ENCODE measurements around the gene URB2.
"Not testable (repeated sequence)": the region's sequence is repeated elsewhere in the genome, so short reads cannot be mapped to it uniquely, and the experiment has no call there.

Gene URB2

DNA sequence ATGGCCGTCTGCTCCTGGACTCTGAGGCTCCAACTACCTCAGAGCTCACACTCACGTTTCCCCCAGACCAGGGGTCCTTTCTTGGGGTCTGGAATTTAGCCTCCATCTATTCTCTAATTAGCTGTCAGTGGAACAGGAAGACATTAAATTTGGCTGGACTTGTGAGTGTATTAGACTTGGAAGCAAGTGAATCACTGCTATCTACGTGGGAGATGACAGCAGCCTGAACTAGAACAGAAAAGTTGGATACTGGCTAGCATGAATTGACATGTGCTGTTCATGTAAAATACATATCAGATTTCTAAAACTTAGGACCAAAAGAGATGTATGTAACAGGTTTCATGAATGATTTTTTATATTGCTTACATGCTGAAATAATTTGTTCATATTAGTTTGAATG is 28.2 kb upstream of the URB2 start:
- no peaks in the 10 kb centered on the region for H3K9me3 Mint-ChIP-seq
- H3K4me3 Mint-ChIP-seq = no peak overlapping the region
- CTCF ChIA-PET = no interaction called here
- no peak for DNase-seq
- no peaks in the 10 kb centered on the region for H3K4me1 Mint-ChIP-seq
- no peaks in the 10 kb centered on the region for H3K27me3 Mint-ChIP-seq
- H3K27ac Mint-ChIP-seq = no peak overlapping the region
- peaks cover 53% of the 10 kb centered on the region for H3K36me3 Mint-ChIP-seq

DNA sequence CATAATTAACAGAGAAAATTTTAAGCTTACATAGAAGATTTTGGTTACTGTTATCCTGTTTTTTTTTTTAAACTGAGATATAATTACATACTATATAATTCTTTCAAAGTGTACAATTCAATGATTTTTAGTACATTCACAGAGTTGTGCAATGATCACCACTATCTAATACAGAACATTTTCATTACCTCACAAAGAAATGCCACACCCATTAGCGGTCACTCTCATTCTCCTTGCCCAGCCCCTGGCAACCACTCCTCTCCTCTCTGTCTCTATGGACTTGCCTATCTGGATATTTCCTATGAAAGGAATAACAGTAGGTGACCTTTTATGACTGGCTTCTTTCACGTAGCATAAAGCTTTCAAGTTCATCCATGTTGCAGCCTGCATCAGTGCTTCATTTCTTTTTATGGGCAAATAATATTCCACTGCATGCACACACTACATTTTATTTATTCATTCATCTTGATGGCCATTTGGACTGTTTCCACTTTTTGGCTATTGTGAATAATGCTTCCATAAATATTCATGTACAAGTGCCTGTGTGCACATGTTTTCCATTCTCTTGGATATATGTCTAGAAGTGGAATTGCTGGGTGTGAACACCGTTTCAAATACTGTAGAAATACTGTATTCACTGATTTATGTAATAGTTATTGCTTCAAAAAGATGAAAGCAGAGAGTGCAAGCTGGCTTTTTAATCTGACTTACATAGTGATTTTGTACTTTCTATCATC is 26.7 kb upstream of the URB2 start:
- H3K27ac Mint-ChIP-seq = no peak overlapping the region
- no peaks in the 10 kb centered on the region for H3K9me3 Mint-ChIP-seq
- no peaks in the 10 kb centered on the region for H3K4me1 Mint-ChIP-seq
- H3K27me3 Mint-ChIP-seq = no peaks in the 10 kb centered on the region
- peaks cover 47% of the 10 kb centered on the region for H3K36me3 Mint-ChIP-seq
- CTCF ChIA-PET = no interaction called here
- H3K4me3 Mint-ChIP-seq = no peak overlapping the region
- no peak for DNase-seq

DNA sequence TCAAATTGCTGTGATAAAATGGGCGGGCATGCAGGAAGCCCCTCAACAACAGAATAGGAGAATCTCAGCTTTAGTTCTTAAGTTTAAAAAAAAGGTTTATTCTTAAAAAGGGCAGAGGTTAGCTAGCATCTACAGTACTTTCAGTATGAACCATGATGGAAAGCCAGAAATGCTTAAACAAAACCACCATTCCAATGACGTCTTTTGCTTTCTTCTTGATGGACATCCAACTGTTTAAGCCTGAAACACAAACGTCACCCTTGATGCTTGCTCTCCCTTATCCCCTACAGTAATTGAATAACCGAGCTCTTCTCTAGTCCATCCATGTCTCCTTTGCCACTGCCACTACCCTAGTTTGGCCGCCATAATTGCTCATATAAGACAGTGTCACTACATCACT is 25.8 kb upstream of the URB2 start:
- peaks cover 45% of the 10 kb centered on the region for H3K36me3 Mint-ChIP-seq
- no peak overlapping the region for H3K27ac Mint-ChIP-seq
- H3K4me3 Mint-ChIP-seq = no peak overlapping the region
- H3K27me3 Mint-ChIP-seq = no peaks in the 10 kb centered on the region
- CTCF ChIA-PET = no interaction called here
- no peaks in the 10 kb centered on the region for H3K4me1 Mint-ChIP-seq
- no peaks in the 10 kb centered on the region for H3K9me3 Mint-ChIP-seq
- no peak for DNase-seq

GRCh38 chr1:229603371-229604005 is 22.6 kb upstream of the URB2 start:
- no peak overlapping the region for H3K4me3 Mint-ChIP-seq
- H3K27ac Mint-ChIP-seq = no peak overlapping the region
- H3K4me1 Mint-ChIP-seq = no peaks in the 10 kb centered on the region
- DNase-seq = no peak
- H3K27me3 Mint-ChIP-seq = no peaks in the 10 kb centered on the region
- H3K36me3 Mint-ChIP-seq = peaks cover 54% of the 10 kb centered on the region
- CTCF ChIA-PET = no interaction called here
- H3K9me3 Mint-ChIP-seq = no peaks in the 10 kb centered on the region

GRCh38 chr1:229607370-229607769 is 18.7 kb upstream of the URB2 start:
- Mint-ChIP-seq H3K9me3 (no peaks in the 10 kb centered on the region), H3K27ac (no peak overlapping the region), H3K27me3 (no peaks in the 10 kb centered on the region), H3K4me3 (no peak overlapping the region), H3K4me1 (no peaks in the 10 kb centered on the region), H3K36me3 (peaks cover 57% of the 10 kb centered on the region)
- CTCF ChIA-PET = interaction anchor here (0.6 kb wide), 1 partner anchor 223 kb away, joined by 3 read pairs; no protein-coding TSS in a partner anchor
- no peak for DNase-seq

DNA sequence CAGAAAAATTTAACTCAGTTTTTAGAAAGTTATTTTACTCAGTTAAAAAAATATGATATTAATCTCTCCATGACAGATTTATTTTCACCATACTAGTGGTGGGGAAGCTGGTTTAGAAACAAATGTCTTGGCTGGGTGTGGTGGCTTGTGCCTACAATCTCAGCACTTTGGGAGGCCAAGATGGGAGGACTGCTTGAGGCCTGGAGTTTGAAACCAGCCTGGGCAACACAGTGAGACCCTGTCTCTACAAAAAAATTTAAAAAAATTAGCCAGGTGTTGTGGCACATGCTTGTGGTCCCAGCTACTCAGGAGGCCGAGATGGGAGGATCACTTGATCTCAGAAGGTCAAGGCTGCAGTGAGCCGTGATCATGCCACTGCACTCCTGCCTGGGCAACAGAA is 17.5 kb upstream of the URB2 start:
- no peaks in the 10 kb centered on the region for H3K4me1 Mint-ChIP-seq
- DNase-seq = no peak
- H3K4me3 Mint-ChIP-seq = no peak overlapping the region
- CTCF ChIA-PET = no interaction called here
- H3K27ac Mint-ChIP-seq = no peak overlapping the region
- H3K36me3 Mint-ChIP-seq = peaks cover 56% of the 10 kb centered on the region
- no peaks in the 10 kb centered on the region for H3K9me3 Mint-ChIP-seq
- H3K27me3 Mint-ChIP-seq = no peaks in the 10 kb centered on the region

- H3K36me3 Mint-ChIP-seq = peaks cover 29% of the 10 kb centered on the region
- H3K4me3 Mint-ChIP-seq = no peak overlapping the region
- no peak for DNase-seq
- H3K9me3 Mint-ChIP-seq = no peaks in the 10 kb centered on the region
- CTCF ChIA-PET = no interaction called here
- peak overlapping the region; percentile 30 for H3K27ac Mint-ChIP-seq
- H3K4me1 Mint-ChIP-seq = peaks cover 5% of the 10 kb centered on the region
- H3K27me3 Mint-ChIP-seq = no peaks in the 10 kb centered on the region
Observed at GRCh38 chr1:229613938-229614337, 12.1 kb upstream of the URB2 start.

GRCh38 chr1:229614701-229615100 is 11.3 kb upstream of the URB2 start:
- H3K4me3 Mint-ChIP-seq = no peak overlapping the region
- no peak overlapping the region for H3K27ac Mint-ChIP-seq
- no peak for DNase-seq
- H3K27me3 Mint-ChIP-seq = no peaks in the 10 kb centered on the region
- H3K36me3 Mint-ChIP-seq = peaks cover 23% of the 10 kb centered on the region
- CTCF ChIA-PET = no interaction called here
- H3K4me1 Mint-ChIP-seq = peaks cover 12% of the 10 kb centered on the region
- no peaks in the 10 kb centered on the region for H3K9me3 Mint-ChIP-seq

DNA sequence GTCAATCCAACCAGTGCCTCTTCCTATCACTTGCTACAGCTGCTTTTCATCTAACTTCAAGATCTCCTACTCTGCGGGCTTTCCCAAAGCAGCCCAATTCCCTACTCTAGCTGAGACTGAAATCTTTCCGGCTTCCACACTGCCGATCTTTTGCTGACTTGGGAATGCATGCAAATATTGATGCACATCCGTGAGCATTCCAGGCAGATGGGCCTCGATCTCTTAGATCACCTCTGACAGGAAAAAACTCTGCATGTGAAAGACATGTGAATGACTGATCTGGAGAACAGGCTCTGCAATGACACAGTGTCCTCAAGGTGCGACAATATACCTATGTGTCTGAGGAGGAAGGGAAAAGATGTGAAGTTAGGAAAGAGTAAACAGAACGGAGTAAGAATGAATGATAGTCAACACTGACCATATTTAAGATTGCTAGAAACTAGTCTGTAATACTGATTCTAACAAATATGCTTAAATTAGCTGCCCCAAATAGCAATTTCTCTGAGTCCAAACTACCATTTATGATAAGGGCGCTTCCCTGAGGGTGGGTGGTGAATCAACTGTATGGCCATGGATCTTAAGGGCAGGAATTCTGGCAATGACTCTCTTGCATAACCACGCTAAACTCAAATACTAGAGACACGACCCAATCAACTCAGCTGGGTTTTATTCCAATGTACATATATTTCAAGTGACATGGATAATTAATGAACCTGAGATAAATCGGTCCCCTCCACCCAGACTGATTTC is 8.5 kb upstream of the URB2 start:
- DNase-seq = no peak
- Mint-ChIP-seq H3K27ac (no peak overlapping the region), H3K36me3 (peaks cover 6% of the 10 kb centered on the region), H3K4me3 (no peak overlapping the region), H3K27me3 (no peaks in the 10 kb centered on the region), H3K4me1 (peaks cover 19% of the 10 kb centered on the region), H3K9me3 (no peaks in the 10 kb centered on the region)
- CTCF ChIA-PET = no interaction called here

DNA sequence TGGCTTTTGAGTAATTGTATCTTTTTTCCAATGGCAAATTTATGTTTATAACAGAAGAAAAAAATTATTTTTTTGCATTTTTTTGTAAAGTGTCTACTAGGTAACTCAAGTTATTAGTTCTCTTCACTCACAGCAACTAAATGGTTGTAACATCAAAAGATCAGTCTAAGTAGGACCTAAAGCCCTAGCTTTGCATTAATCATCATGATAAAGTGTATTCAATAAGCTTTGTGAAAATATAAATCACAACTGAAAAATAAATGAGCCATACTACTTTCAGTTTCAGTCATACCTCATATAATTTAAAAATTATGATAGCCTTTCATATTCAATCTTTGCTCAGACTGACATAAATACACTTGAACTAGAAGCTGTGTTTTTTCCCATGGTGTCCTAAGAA is 7.0 kb upstream of the URB2 start:
- CTCF ChIA-PET = no interaction called here
- no peaks in the 10 kb centered on the region for H3K9me3 Mint-ChIP-seq
- H3K4me3 Mint-ChIP-seq = no peak overlapping the region
- H3K36me3 Mint-ChIP-seq = peaks cover 3% of the 10 kb centered on the region
- DNase-seq = no peak
- H3K4me1 Mint-ChIP-seq = peaks cover 29% of the 10 kb centered on the region
- H3K27ac Mint-ChIP-seq = no peak overlapping the region
- H3K27me3 Mint-ChIP-seq = no peaks in the 10 kb centered on the region

DNA sequence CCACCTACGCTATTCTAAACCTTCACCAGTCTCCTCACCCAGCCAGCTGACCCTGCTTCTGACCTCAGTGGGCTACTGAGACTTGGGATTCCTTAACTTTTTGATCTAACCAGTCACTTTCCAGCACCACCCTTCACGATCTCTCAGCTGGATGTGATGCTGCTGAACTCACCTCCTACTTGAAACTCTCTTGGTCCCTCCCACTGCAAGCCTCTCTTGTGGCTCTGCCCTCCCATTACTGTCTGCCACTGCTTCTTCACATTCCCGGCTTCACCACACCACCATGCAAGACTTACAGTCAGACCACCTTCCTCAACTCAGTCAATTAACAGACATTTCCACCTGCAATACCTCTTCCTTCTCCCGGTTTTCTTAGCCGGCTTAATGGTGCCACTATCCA is 6.4 kb upstream of the URB2 start:
- no peak for DNase-seq
- H3K27me3 Mint-ChIP-seq = no peaks in the 10 kb centered on the region
- H3K36me3 Mint-ChIP-seq = peaks cover 3% of the 10 kb centered on the region
- H3K9me3 Mint-ChIP-seq = no peaks in the 10 kb centered on the region
- CTCF ChIA-PET = no interaction called here
- H3K4me1 Mint-ChIP-seq = peaks cover 34% of the 10 kb centered on the region
- no peak overlapping the region for H3K27ac Mint-ChIP-seq
- H3K4me3 Mint-ChIP-seq = no peak overlapping the region

DNA sequence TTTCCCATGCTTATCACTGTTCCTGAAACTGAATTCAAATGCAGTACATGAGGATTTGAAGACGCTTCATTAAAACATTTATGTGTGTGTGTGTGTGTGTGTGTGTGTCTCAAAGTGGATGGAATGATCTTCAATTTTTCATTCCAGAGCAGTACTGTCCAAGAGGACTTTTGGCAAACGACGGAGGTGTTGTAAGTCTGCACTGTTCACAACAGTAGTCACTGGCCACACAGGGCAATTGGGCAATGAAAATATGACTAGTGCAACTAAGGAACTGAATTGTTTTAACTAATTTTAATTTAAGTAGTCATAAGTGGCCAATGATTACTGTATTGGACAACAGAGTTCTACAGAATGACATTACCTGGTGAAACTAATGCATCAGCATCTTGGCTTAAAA is 5.2 kb upstream of the URB2 start:
- no peak overlapping the region for H3K27ac Mint-ChIP-seq
- no peak for DNase-seq
- H3K9me3 Mint-ChIP-seq = no peaks in the 10 kb centered on the region
- H3K36me3 Mint-ChIP-seq = peaks cover 6% of the 10 kb centered on the region
- CTCF ChIA-PET = no interaction called here
- H3K4me1 Mint-ChIP-seq = peaks cover 41% of the 10 kb centered on the region
- no peak overlapping the region for H3K4me3 Mint-ChIP-seq
- no peaks in the 10 kb centered on the region for H3K27me3 Mint-ChIP-seq

- Mint-ChIP-seq H3K4me1 (peaks cover 43% of the 10 kb centered on the region), H3K27me3 (no peaks in the 10 kb centered on the region), H3K4me3 (no peak overlapping the region), H3K36me3 (peaks cover 9% of the 10 kb centered on the region), H3K9me3 (no peaks in the 10 kb centered on the region), H3K27ac (no peak overlapping the region)
- DNase-seq = no peak
- CTCF ChIA-PET = no interaction called here
Observed at GRCh38 chr1:229621663-229622062, 4.4 kb upstream of the URB2 start.

DNA sequence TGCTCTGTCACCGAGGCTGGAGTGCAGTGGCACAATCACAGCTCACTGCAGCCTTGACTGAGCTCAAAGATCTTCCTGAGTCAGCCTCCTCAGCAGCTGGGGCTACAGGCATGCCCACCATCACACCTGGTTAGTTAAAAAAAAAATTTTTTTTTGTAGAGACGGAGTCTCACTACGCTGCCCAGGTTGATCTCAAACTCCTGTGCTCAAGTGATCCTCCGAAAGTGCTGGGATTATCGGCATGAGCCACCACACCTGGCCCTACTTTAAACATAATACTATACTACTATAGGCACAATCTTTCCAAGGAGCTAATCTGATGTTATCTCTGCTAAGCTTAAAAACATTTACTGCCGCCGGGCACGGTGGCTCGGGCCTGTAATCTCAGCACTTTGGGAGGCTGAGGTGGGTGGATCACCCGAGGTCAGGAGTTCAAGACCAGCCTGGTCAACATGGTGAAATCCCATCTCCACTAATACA is 3.4 kb upstream of the URB2 start:
- not testable (repeated sequence) for H3K27me3 Mint-ChIP-seq, H3K27ac Mint-ChIP-seq, H3K36me3 Mint-ChIP-seq, H3K9me3 Mint-ChIP-seq, DNase-seq, H3K4me3 Mint-ChIP-seq
- peaks cover 53% of the 10 kb centered on the region for H3K4me1 Mint-ChIP-seq
- CTCF ChIA-PET = interaction anchor here (0.9 kb wide), 1 partner anchor 64 kb away, joined by 3 read pairs; no protein-coding TSS in a partner anchor

- H3K27ac Mint-ChIP-seq = no peak overlapping the region
- CTCF ChIA-PET = interaction anchor here (0.9 kb wide), 1 partner anchor 64 kb away, joined by 3 read pairs; no protein-coding TSS in a partner anchor
- peaks cover 51% of the 10 kb centered on the region for H3K4me1 Mint-ChIP-seq
- H3K27me3 Mint-ChIP-seq = no peaks in the 10 kb centered on the region
- H3K4me3 Mint-ChIP-seq = no peak overlapping the region
- peaks cover 10% of the 10 kb centered on the region for H3K36me3 Mint-ChIP-seq
- H3K9me3 Mint-ChIP-seq = no peaks in the 10 kb centered on the region
- no peak for DNase-seq
Observed at GRCh38 chr1:229623225-229623624, 2.8 kb upstream of the URB2 start.

All from activated naive CD4-positive, alpha-beta T cell treated with anti-CD3 and anti-CD28 coated beads, Interleukin-2, amount 10 ng/mL, durations not matched to agents 7 days and 5 days (primary cell).